ENCODE data around the gene GTSE1. TPM values are rescaled to one million over a fixed set of nuclear protein-coding genes. Genes with fewer than 3 reads are reported as not detected.

The GTSE1 gene
- total RNA-seq, 1 experiment from 2014 or later: 42.6 TPM

DNA sequence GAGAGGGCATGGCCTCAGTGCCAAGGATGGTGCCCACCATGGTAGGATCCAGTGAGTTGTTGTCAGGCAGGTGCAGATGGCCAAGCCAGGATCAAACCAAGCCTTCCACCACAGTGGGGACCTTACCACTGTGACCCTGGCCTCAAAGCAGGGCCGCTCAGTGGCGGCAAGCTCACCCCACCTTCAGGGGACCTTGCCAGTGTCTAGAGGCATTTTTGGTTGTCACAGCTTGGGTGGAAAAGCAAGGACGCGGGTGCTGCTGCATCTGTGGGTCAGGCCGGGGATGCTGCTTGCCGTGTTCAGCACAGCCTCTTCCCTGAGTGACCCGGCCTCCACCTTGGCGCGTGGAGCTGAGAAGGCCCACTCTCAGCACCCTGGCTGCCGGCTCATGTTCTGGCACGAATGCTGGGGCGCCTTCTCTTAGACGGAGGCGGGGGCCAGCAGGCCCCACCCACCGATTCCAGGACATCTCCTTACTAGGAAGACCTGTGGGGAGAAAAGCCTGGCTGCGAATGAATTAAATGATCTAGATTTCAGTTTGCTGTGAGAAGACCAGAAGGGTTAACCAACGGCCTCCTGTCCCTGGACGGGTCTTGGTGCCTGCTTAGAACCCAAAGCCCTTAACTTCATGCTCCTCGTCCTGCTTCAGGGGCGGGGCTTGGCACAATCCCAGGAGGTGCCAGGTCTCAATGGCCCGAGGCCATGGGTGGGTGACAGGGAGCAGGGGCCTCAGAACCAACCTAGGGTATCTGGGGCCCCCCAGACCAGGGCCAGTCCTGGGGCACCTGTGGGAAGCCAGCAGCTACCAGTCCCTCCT, 57.7 kb downstream of the GTSE1 start:
- Mint-ChIP-seq H3K9me3 (peaks cover 0 to 2% of the 10 kb centered on the region in 2 experiments; a peak in 1 of 5 replicates), H3K4me3 (no peak overlapping the region), H3K27me3 (ENCODE audit: low read depth) (no peaks in the 10 kb centered on the region), H3K4me1 (no peaks in the 10 kb centered on the region), H3K36me3 (ENCODE audit: insufficient read depth in 1 of 3, low read depth in 3 of 3) (peaks cover 26 to 76% (median 61%) of the 10 kb centered on the region in 3 experiments; a peak in 6 of 7 replicates), H3K27ac (no peak overlapping the region)
- H4K8ac ChIP-seq (replicated peaks; ENCODE audit: insufficient read length, low read depth, low read length): no peak overlapping the region
- no peaks in the 10 kb centered on the region for H3K27me3 ChIP-seq (ENCODE audit: insufficient read depth, low read length)
- H2AK5ac ChIP-seq (ENCODE audit: insufficient read length, low read length): no peak overlapping the region
- H4K91ac ChIP-seq (ENCODE audit: insufficient read length, low read depth, low read length): no peak overlapping the region
- no peaks in the 10 kb centered on the region for H3K79me1 ChIP-seq (ENCODE audit: insufficient read depth, low read depth, low read length, poor library complexity, severe bottlenecking)
- no peaks in the 10 kb centered on the region for H3K4me1 ChIP-seq (ENCODE audit: insufficient read depth, low read length)
- H3K18ac ChIP-seq (ENCODE audit: insufficient read length, low read depth, low read length): no peak overlapping the region
- no peak overlapping the region for H3K4ac ChIP-seq (ENCODE audit: low read depth, low read length)
- H3K14ac ChIP-seq (ENCODE audit: insufficient read depth, low read length): no peak overlapping the region
- H3K27ac ChIP-seq (ENCODE audit: insufficient read length, low read depth, low read length): no peak overlapping the region
- no CpG with 5 or more reads among the region's 21 CpGs for WGBS (ENCODE audit: extremely low coverage, insufficient read length, low lambda C conversion rate)
- H2BK15ac ChIP-seq (ENCODE audit: low read depth, low read length): no peak overlapping the region
- no peak overlapping the region for H2AFZ ChIP-seq (ENCODE audit: low read length)
- no peaks in the 10 kb centered on the region for H3K23me2 ChIP-seq (ENCODE audit: insufficient read length, low read depth, low read length, poor library complexity, severe bottlenecking)
- no peak overlapping the region for H3K56ac ChIP-seq (ENCODE audit: insufficient read length, low read depth, low read length)
- no peak overlapping the region for H4K5ac ChIP-seq (ENCODE audit: insufficient read length, low read depth, low read length)
- no peak overlapping the region for H2BK5ac ChIP-seq (ENCODE audit: insufficient read length, low read length)
- no peaks in the 10 kb centered on the region for H3K79me2 ChIP-seq (ENCODE audit: insufficient read depth, low read length)
- no peak overlapping the region for H3T11ph ChIP-seq (ENCODE audit: low read length)
- H2BK12ac ChIP-seq (ENCODE audit: insufficient read length, low read depth, low read length): no peak overlapping the region
- no peaks in the 10 kb centered on the region for H4K20me1 ChIP-seq (ENCODE audit: control insufficient read depth, insufficient read depth, insufficient read length)
- TF ChIP-seq, protein P1, sequence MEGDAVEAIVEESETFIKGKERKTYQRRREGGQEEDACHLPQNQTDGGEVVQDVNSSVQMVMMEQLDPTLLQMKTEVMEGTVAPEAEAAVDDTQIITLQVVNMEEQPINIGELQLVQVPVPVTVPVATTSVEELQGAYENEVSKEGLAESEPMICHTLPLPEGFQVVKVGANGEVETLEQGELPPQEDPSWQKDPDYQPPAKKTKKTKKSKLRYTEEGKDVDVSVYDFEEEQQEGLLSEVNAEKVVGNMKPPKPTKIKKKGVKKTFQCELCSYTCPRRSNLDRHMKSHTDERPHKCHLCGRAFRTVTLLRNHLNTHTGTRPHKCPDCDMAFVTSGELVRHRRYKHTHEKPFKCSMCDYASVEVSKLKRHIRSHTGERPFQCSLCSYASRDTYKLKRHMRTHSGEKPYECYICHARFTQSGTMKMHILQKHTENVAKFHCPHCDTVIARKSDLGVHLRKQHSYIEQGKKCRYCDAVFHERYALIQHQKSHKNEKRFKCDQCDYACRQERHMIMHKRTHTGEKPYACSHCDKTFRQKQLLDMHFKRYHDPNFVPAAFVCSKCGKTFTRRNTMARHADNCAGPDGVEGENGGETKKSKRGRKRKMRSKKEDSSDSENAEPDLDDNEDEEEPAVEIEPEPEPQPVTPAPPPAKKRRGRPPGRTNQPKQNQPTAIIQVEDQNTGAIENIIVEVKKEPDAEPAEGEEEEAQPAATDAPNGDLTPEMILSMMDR (conservative IDR thresholded peaks at IDR 0.05): no peak
- no peak overlapping the region for H2BK120ac ChIP-seq (ENCODE audit: low read depth, low read length, poor library complexity, severe bottlenecking)
- peak; percentile 23 for DNase-seq
- H3K4me2 ChIP-seq (ENCODE audit: insufficient read depth, insufficient read length, low read length): no peak overlapping the region
- no peak overlapping the region for H3K23ac ChIP-seq (ENCODE audit: insufficient read length, low read depth, low read length)
- no peak overlapping the region for H2BK20ac ChIP-seq (ENCODE audit: low read depth, low read length, poor library complexity, severe bottlenecking)
- H3K9ac ChIP-seq (ENCODE audit: extremely low read depth, insufficient read length, low read length): no peak overlapping the region
- H3K9me3 ChIP-seq (ENCODE audit: control insufficient read depth, low read depth, low read length): no peaks in the 10 kb centered on the region

Data from H9 (cell line).